Measurements from ENCODE around the gene CHMP3. TPM values are rescaled to one million over a fixed set of nuclear protein-coding genes. Genes with fewer than 3 reads are reported as not detected.
A peak's percentile ranks its signal among the peaks of the same experiment; 100 is the strongest.
"Not testable (repeated sequence)": the region's sequence is repeated elsewhere in the genome, so short reads cannot be mapped to it uniquely, and the experiment has no call there.

The CHMP3 gene
- 100 to 1,000 TPM; 119 to 152 (median 130) TPM for polyA plus RNA-seq (ENCODE audit: insufficient read length in 4 of 4)

GRCh38 chr2:86562922-86563649, at the start of gene CHMP3:
TSS of gene CHMP3 (minus strand) at chr2:86563443. CDS start at chr2:86563348, 95 bp downstream.
- DNase-seq (ENCODE audit: low read depth in 4 of 4, low spot score in 2 of 4), result peak; percentile 93 to 98 (median 96)

DNA sequence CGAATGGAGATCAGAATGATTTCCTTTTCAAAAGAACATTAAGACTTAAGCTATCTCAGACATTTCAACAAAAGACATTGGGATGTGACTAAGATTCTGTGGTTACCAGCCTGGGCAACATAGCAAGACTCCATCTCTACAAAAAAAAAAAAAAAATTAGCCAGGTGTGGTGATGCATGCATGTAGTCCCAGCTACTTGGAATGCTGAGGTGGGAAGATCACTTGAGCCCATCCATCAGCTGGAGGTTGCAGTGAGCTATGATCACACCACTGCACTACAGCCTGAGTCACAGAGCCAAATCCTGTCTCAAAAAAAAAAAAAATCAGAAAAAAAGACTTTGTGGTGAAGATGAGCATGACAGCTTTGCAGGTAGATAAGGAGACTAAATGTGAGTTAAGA, 47.6 kb upstream of the CHMP3 start:
- no peak for DNase-seq (ENCODE audit: low read depth in 4 of 4, low spot score in 2 of 4)

- DNase-seq (ENCODE audit: low read depth in 4 of 4, low spot score in 2 of 4), result no peak
Measured at GRCh38 chr2:86608832-86609410, 45.7 kb upstream of the CHMP3 start.

GRCh38 chr2:86603905-86604304, 40.7 kb upstream of the CHMP3 start:
- no peak for DNase-seq (ENCODE audit: low read depth in 4 of 4, low spot score in 2 of 4)

DNA sequence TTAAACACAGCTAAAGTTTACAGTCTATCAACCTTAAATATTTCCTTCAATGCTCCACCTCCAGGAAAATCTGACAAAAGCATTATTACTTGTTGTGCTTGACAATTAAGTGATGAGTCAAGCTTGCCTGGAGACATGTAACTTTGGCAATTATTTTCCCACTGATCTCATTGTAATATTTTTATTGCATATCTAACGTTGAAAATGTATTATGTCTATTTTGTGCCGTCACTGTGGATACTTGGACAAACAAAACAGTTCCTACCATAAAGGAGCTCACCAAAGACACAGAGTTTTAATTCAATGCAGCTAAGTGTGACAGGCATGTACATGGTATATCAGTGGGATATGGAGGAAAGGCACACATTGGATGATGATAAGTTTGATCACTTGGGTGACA, 35.7 kb upstream of the CHMP3 start:
- DNase-seq (ENCODE audit: low read depth in 4 of 4, low spot score in 2 of 4), result no peak

DNA sequence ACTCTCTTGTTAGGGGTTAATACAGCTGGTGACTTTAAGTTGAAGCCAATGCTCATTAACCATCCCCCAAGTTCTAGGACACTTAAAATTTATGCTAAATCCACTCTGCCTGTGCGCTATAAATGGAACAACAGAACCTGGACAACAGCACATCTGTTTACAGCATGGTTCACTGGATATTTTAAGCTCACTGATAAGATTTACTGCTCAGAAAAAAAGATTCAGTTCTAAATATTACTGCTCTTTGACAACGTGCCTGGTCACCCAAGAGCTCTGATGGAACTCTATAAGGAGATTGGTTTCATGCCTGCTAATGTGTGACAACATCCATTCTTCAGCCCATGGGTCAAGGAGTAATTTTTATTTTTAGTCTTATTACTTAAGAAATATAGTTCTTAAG, 32.9 kb upstream of the CHMP3 start:
- no peak for DNase-seq (ENCODE audit: low read depth in 4 of 4, low spot score in 2 of 4)

DNA sequence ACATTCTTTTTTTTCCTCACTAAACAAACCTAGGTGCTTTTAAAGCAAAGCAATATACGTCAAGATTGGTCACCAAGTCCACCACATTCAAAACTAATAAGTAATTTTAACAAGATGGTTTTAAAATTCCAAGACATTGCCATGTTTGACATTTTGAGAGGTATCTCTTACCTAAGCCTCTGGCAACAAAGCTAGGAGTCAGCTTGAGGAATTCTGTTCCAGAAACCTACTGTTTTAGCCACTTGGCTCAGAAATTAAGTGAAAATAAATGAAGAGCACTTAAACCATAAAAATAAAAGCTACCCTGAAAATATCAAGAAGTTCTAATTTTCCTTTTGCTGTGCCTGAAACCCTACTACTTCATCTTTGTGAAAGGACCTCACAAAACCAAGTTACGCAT, 30.0 kb upstream of the CHMP3 start:
- DNase-seq (ENCODE audit: low read depth in 4 of 4, low spot score in 2 of 4), result no peak

DNA sequence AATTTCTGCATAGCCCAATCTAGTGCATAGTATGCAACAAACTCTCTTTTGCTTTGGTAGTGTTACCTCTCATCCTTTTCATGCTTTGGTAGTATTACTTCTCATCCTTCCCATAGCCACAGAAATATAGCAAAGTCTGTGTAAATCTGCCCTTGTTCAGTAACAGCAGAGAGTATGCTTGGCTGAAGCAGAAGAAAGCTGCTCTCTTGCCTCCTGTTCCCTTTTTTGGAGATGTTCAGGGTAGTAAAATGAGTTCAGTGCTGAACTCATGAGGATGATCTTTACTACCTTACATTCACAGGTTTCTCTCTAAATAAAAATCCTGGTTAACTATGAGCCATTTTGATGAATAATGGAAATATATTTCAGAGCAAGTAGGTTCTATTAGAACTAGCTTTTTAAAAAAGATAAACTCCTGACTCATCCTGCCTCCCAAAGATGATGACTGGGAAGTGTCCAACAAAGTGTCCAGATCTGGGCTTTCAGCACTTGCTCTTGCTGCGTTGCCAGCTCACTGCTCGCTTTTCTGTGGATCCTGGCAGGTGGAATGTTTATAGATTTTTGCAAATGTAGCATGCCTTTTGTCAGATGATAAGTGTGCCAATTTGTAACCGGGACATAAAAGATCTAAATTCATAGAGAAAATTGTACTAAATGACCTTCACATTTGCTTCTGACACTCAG, 29.4 kb upstream of the CHMP3 start:
- DNase-seq (ENCODE audit: low read depth in 4 of 4, low spot score in 2 of 4), result no peak

GRCh38 chr2:86589701-86590100, 26.5 kb upstream of the CHMP3 start:
- not testable (repeated sequence) for DNase-seq (ENCODE audit: low read depth in 4 of 4, low spot score in 2 of 4)

DNA sequence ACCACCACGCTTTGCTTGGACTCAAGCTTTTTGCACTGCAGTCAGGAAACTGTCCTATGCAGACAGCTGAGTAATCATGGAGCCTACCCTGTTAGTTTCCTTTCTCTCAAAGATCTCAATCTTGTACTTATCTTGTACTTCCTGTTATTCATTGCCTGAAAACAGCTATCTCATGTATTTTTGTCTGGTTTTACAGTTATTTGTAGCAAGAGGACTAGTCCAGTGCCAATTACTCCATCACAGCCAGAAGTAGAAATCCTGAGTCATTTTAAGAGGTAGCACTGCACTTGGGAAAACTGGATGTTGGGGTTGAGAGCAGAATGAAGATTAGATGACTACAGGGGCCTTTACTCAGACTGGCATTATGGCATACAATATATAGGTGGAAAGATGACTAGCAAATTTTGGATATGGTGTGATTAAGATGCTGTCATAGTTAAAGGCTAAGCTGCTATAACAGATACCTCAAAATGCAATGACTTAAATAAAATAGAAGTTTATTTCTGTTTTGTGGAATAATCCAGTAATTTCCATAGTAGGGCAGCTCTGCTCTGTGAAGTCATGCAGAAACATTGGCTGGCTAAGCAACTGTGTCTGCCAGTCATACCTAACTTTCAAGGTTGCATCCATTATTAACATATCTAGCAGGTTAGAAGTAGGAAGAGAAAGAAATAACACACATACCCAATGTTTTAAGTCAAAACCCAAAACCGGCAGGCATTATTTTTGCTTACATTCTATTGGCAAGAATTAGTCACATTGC, 21.1 kb upstream of the CHMP3 start:
- no peak for DNase-seq (ENCODE audit: low read depth in 4 of 4, low spot score in 2 of 4)

GRCh38 chr2:86580560-86580959, 17.3 kb upstream of the CHMP3 start:
- no peak for DNase-seq (ENCODE audit: low read depth in 4 of 4, low spot score in 2 of 4)

DNA sequence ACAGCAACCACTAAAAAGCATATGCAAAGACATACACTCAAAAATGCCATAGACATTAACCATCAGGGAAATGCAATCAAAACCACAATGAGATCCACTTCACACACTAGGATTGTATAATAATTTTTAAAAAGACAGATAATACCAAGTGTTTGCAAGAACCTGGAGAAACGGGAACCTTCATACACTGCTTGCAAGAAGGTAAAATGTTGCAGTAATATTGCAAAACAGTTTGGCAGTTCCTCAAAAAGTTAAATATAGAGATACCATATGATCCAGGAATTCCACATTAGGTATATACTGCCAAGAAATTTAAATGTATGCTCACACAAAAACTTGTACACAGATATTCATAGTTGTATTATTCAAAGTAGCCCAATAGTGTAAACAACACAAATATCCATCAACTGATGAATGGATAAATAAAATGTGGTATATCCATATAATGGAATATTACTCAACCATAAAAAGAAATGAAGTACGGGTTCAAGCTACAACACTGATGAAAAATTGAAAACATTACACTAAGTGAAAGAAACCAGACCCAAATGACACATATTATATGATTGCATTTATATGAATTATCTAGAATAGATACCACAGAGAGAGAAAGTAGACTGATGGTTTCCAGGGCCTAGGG, 14.7 kb upstream of the CHMP3 start:
- no peak for DNase-seq (ENCODE audit: low read depth in 4 of 4, low spot score in 2 of 4)

DNA sequence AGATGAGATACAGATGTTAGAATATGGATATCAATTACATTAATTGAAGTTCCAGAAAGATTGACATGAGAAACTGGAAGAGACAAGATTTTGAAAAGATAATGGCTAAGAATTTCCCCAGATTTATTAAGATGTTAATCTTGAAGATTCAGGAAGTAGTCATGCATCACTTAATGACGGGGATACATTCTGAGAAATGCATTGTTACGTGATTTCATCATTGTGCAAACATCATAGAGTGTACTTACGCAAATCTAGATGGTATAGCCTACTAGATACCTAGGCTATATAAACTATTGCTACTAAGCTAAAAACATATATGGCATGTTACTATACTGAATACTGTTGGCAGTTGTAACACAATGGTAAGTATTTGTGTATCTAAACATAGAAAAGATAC, 6.8 kb upstream of the CHMP3 start:
- DNase-seq (ENCODE audit: low read depth in 4 of 4, low spot score in 2 of 4), result no peak

GRCh38 chr2:86566821-86567190, 3.6 kb upstream of the CHMP3 start:
- DNase-seq (ENCODE audit: low read depth in 4 of 4, low spot score in 2 of 4), result no peak

GRCh38 chr2:86566158-86566820, 3.0 kb upstream of the CHMP3 start:
- DNase-seq (ENCODE audit: low read depth in 4 of 4, low spot score in 2 of 4), result no peak

DNA sequence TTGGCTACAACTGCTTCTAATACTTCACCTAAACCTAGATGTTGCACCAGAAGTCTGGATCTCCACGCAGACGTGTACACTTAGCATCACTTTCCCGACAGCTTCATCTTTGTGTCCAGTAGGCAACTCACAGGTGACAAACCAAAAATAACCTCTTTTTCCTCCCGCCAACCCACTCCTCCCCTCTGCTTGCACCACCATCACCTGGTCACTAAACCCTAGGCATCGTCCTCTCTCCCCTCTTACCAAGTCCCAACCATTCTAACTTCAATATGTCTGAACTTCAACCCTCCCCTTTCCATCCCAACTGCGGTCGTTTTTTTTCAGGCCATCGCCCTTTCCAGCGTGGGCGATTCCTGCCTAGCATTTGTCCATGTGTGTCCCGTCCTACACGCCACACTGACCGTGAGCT, 413 bp upstream of the CHMP3 start:
- DNase-seq (ENCODE audit: low read depth in 4 of 4, low spot score in 2 of 4), result no peak

DNA sequence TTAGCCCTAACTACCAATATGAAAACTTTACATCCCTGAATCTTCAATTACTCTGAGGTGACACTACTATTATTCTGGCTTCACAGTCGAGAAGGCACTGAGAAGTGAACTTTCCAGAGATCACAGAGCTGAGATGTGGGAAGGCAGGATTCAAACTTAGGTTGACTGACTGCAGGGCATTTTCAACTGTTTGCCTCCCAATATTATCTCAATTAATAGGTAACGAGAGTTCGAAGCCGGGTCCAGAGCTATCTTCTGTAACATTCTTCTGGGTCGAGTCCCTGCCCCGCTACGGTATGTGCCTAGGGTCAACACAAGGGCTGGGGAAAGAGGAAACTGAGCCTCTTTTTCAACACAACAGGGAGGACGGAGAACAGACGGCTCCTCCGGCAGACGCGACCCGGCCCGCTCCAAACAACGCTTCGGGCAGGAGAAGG, 740 bp downstream of the CHMP3 start:
- DNase-seq (ENCODE audit: low read depth in 4 of 4, low spot score in 2 of 4), result peak in 1 of 4 donors; percentile 16

DNA sequence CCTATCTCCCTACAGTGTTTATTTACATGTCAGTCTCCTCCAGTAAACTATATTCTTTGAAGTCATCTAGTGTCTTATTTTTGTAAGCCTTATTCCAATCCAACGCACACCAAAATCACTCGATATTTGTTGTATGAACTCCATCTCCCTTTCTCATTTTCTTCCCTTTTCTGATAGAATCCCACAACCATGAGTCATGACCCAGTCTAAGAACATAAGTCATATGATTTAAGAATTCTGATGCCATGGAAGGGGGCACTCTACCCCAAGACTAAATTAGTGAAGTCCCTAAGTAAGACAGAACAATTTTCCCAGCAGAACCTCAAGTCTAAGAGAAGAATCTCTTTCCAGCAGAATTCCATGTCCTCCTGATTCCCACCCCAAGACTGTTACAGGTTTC, 5.4 kb downstream of the CHMP3 start:
- DNase-seq (ENCODE audit: low read depth in 4 of 4, low spot score in 2 of 4), result no peak

DNA sequence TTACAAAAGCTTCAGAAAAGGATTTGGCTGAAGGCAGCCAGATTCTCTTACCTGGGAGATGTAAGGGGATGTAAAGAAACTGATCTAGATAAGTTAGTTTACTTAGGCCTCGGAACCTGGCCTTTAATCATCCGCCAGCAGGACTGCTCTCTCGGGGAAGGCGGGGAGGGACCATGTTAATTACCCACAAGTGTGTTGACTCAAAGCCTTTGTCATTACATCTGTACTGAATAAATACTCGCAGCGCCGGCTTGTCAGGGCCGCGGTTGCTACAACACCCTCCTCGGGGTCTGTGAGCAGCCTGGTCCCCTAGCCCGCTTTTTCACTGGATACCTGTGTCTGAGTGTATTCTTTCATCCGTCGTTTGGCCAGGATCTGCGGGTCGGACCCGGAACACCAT, 6.7 kb downstream of the CHMP3 start:
- DNase-seq (ENCODE audit: low read depth in 4 of 4, low spot score in 2 of 4), result no peak

GRCh38 chr2:86552889-86553288, 10.4 kb downstream of the CHMP3 start:
- no peak for DNase-seq (ENCODE audit: low read depth in 4 of 4, low spot score in 2 of 4)

All from left renal cortex interstitium (tissue), 4 donors.